Heart left ventricle (tissue), 16 donors: ENCODE results near the gene HRH2. TPM values are rescaled to one million over a fixed set of nuclear protein-coding genes. Genes with fewer than 3 reads are reported as not detected.

Source experiments
- ATAC-seq, 4 donors: fragments of 200-7000 bp; cut with Tn5 transposase; one replicate each; pipeline ENCODE4 v1.9.1; 2020 to 2022; ENCODE audit warnings: moderate library complexity in 4 of 4, mild to moderate bottlenecking in 3 of 4, moderate number of reproducible peaks in 1 of 4
- DNase-seq, 5 donors: peaks; one replicate each; pipeline ENCODE4 v3.0.0-alpha.2; 2020
- H3K27ac ChIP-seq, 12 donors: fragments of 200-600 bp; sonication (generic) in 4 of 12; one replicate each; pipeline versions ENCODE4 v1.5.0 to v1.8.0; 2016 to 2022; ENCODE audit warnings: mild to moderate bottlenecking in 2 of 12
- H3K27me3 ChIP-seq, 9 donors: fragments of 200-600 bp; sonication (generic) in 2 of 9; one replicate each; pipeline versions ENCODE4 v1.5.1 to v1.8.0; 2016 to 2022; ENCODE audit warnings: mild to moderate bottlenecking in 3 of 9
- H3K36me3 ChIP-seq, 9 donors: fragments of 200-600 bp; sonication (generic) in 2 of 9; one replicate each; pipeline versions ENCODE4 v1.5.0 to v1.8.0; 2018 to 2022; ENCODE audit warnings: mild to moderate bottlenecking in 2 of 9
- H3K4me1 ChIP-seq, 12 donors: fragments of 200-600 bp; sonication (generic) in 4 of 12; one replicate each; pipeline versions ENCODE4 v1.5.0 to v1.8.0; 2016 to 2022; ENCODE audit warnings: mild to moderate bottlenecking in 3 of 12
- H3K4me3 ChIP-seq, 12 donors: fragments of 200-600 bp; sonication (generic) in 4 of 12; one replicate each; pipeline versions ENCODE4 v1.5.0 to v1.8.0; 2017 to 2022; ENCODE audit warnings: mild to moderate bottlenecking in 9 of 12, moderate library complexity in 4 of 12
- H3K9me3 ChIP-seq, 12 donors: fragments of 200-600 bp; sonication (generic) in 4 of 12; one replicate each; pipeline versions ENCODE4 v1.5.0 to v1.8.0; 2016 to 2022; ENCODE audit warnings: mild to moderate bottlenecking in 1 of 12
- POLR2A ChIP-seq, 2 donors: fragments of 450-650 bp; IDR thresholded peaks; one replicate each; pipeline ENCODE4 v1.6.1; 2017; ENCODE audit warnings: antibody characterized with exemption in 2 of 2, mild to moderate bottlenecking in 2 of 2, moderate library complexity in 2 of 2
- WGBS, 4 donors: extraction: QIAGEN DNeasy Blood & Tissue Kit in 2 of 4; methylation state at CpG; one replicate each; pipeline versions ENCODE4 v1.1.5 to v1.1.7; 2013 to 2018; 5-methylcytosine and 5-hydroxymethylcytosine counted together
- intact Hi-C, 10 donors: fragments of 100-400 bp; cut with DNase I; formaldehyde crosslinking; loops; one replicate each; pipeline versions ENCODE4 v1.11.1 to v1.14.2; 2022
- polyA plus RNA-seq, 2 donors: library from polyadenylated mRNA; stranded (reverse); fragments of 200-250 nt; gene quantifications; one replicate each; pipeline ENCODE4 v1.2.3, GENCODE V29; 2013
- total RNA-seq, 9 donors: library from RNA; depleted of rRNA in 2 of 9; stranded (reverse); fragments of >200 nt in 2 of 9; fragmentation: NEBNext Ultra II Directional in 3 of 9; extraction: Animal tissue kit (Norgen Biotek cat#: 25700) in 3 of 9; gene quantifications; one replicate each; pipeline versions ENCODE4 v1.1.0 to v1.2.4, GENCODE V29; 2016 to 2023
- TF ChIP-seq, protein P1 (sequence below), 12 donors: fragments of 200-600 bp; sonication (generic) in 4 of 12; IDR thresholded peaks; one replicate each; pipeline versions ENCODE4 v1.5.0 to v1.8.0; 2018 to 2022; ENCODE audit warnings: antibody characterized with exemption in 12 of 12, mild to moderate bottlenecking in 5 of 12
- donor health status: ischemic (EF 13 %, LVEDD 7.1; RV severe dilation, severe dysfunction).
- donor health status: healthy with polysubstance abuse.
- donor health status: DM: no; HTN: yes; CAD: no.
- donor health status: DM: no; HTN: no; CAD: no.
- donor health status: ischemic (EF 25% LVEDD 6.9; RV normal size, moderate dysfunction).
- donor health status: ischemic (EF 25% LVEDD 5.7; RV mildly dilated, moderate dysfunction).
- donor health status: healthy.
- donor health status: DM: yes; HTN: yes; CAD: no.
- donor health status: ischemic (EF 35%, LVEDD 5.7; RV mildly dilated, moderate dysfunction).
- donor health status: nonischemic (EF 11% LVEDD 7.7; RV severe dilation, severe dysfunction).
- donor health status: DM: yes; HTN: yes; CAD: no.
- donor health status: PGD.
- donor health status: ischemic (EF 29% LVEDD 5.4; RV normal size, mild dysfunction).
- donor health status: nonischemic (EF 23%, LVEDD 6.1; RV moderate dilation, normal function).

Gene HRH2
- total and polyA plus RNA-seq, 11 donors, result 26.0 to 66.0 (median 35.8) TPM

DNA sequence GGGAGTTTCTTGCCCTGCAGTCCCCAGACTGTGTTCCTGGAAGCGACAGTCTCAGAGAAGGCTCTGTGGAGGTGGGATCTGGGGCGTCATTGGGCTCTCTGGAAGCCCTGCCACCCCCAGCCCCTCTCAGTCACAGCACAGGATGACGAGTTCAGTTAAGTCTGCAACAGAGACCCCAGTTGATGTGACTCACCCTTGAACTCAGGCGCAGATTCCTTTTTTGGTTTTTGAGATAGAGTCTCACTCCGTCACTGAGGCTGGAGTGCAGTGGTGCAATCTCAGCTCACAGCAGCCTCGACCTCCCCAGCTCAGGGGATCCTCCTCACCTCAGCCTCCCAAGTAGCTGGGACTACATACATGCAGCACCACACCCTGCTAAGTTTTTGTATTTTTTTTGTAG, 8.3 kb downstream of the HRH2 start:
- no peak for TF ChIP-seq POLR2A (IDR thresholded peaks at IDR 0.05)
- TF ChIP-seq, protein P1, sequence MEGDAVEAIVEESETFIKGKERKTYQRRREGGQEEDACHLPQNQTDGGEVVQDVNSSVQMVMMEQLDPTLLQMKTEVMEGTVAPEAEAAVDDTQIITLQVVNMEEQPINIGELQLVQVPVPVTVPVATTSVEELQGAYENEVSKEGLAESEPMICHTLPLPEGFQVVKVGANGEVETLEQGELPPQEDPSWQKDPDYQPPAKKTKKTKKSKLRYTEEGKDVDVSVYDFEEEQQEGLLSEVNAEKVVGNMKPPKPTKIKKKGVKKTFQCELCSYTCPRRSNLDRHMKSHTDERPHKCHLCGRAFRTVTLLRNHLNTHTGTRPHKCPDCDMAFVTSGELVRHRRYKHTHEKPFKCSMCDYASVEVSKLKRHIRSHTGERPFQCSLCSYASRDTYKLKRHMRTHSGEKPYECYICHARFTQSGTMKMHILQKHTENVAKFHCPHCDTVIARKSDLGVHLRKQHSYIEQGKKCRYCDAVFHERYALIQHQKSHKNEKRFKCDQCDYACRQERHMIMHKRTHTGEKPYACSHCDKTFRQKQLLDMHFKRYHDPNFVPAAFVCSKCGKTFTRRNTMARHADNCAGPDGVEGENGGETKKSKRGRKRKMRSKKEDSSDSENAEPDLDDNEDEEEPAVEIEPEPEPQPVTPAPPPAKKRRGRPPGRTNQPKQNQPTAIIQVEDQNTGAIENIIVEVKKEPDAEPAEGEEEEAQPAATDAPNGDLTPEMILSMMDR (IDR thresholded peaks at IDR 0.05), result no peak
- DNase-seq, result no peak
- ATAC-seq, result no peak
- Histone ChIP-seq H3K27ac (peak overlapping the region in 3 of 12 donors; percentile 24 to 83 (median 27)), H3K4me3 (no peak overlapping the region), H3K36me3 (no peaks in the 10 kb centered on the region), H3K4me1 (peaks cover 2 to 87% (median 40%) of the 10 kb centered on the region in 12 donors), H3K27me3 (no peaks in the 10 kb centered on the region), H3K9me3 (no peaks in the 10 kb centered on the region)
- 69 to 82% (median 71%) methylated on average over 5 to 6 of the region's 6 CpGs for WGBS, 4 donors
- intact Hi-C loops, result loop anchor here in 1 of 10 donors (10.0 kb wide), 1 partner anchor 49 kb away; no protein-coding TSS in a partner anchor

DNA sequence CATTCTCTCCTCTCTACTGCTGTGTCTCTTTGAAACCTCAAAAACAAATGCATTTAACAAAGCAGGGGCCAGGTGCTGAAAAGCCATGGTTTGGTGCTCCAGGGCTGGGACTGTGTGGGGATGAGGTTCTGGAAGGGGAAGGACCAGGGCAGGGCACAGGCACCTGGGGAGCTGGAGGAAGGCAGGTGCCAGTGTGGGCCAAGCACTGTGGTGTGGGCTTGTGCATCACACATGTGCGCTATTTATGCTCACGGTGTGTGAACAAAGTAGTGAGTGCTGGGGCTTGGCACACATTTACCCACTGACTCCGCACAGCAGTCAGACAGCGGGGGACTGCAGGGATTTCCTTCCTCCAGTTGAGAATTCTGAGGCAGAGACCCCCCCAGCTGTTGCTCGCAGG, 10.1 kb downstream of the HRH2 start:
- peak overlapping the region in 5 of 12 donors; percentile 20 to 68 (median 39) for H3K27ac ChIP-seq
- intact Hi-C loops, result loop anchor here in 1 of 10 donors (10.0 kb wide), 1 partner anchor 47 kb away; no protein-coding TSS in a partner anchor
- H3K9me3 ChIP-seq, result no peaks in the 10 kb centered on the region

DNA sequence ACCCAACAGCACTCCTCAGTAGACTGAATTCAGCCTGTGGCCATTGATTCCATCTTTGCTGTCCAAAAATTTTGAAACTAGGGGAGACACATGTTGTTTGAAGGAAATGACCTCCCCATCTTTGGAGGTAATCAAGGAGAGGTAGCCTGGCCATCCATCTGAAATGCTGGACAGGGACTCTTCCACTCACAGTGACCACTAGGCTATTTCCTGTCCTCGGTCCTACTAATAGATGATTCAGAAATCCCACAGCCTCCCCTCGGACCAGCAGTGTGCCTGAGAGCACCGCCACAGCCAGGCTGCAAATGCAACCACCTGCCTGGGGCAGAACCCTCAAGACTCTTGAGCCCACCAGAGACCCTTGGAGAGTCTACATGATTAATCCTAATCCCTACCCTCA, 12.5 kb downstream of the HRH2 start:
- no peak for DNase-seq
- intact Hi-C loops, result no loop called here
- TF ChIP-seq, protein P1 (IDR thresholded peaks at IDR 0.05), result no peak
- no peak for TF ChIP-seq POLR2A (IDR thresholded peaks at IDR 0.05)
- Histone ChIP-seq H3K27ac (peak overlapping the region in 9 of 12 donors; percentile 26 to 68 (median 51)), H3K4me3 (no peak overlapping the region), H3K4me1 (peaks cover 2 to 97% (median 29%) of the 10 kb centered on the region in 12 donors), H3K9me3 (no peaks in the 10 kb centered on the region), H3K36me3 (no peaks in the 10 kb centered on the region), H3K27me3 (no peaks in the 10 kb centered on the region)
- ATAC-seq, result no peak
- WGBS, 4 donors, result 64 to 76% (median 73%) methylated on average over 3 of the region's 3 CpGs

More for the DNA sequence above, 10.1 kb downstream of the HRH2 start:
- Histone ChIP-seq H3K27me3 (no peaks in the 10 kb centered on the region), H3K4me1 (peaks cover 2 to 96% (median 40%) of the 10 kb centered on the region in 12 donors), H3K36me3 (no peaks in the 10 kb centered on the region), H3K4me3 (no peak overlapping the region)
- TF ChIP-seq, protein P1 (IDR thresholded peaks at IDR 0.05), result no peak
- TF ChIP-seq POLR2A (IDR thresholded peaks at IDR 0.05), result no peak
- WGBS, 4 donors, result 54 to 69% (median 60%) methylated on average over 5 of the region's 5 CpGs
- no peak for DNase-seq
- no peak for ATAC-seq

DNA sequence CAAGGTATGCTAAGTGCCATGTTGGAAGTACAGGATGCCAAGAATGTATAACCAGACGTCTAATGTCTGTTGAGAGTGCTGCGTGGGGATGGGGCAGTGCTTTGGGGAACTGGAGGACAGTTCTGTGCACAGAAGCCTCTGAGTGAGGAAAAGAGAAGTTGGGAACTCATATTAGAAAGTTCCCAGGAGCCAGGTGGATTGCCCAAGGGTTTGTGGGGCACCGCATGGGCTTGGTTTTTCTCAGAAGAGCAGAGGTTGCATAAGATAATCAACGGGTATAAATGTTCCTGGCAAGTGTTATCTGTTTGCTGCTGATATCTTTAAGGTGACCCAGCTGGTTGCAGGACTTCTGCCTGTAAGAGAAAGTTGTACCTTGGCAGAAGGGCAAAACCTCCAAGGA, 13.1 kb downstream of the HRH2 start:
- DNase-seq (no peak), ATAC-seq (peak in 3 of 4 donors; percentile 8 to 43 (median 21))
- Histone ChIP-seq H3K4me3 (no peak overlapping the region), H3K9me3 (no peaks in the 10 kb centered on the region), H3K4me1 (peaks cover 2 to 98% (median 24%) of the 10 kb centered on the region in 12 donors), H3K27ac (peak overlapping the region in 10 of 12 donors; percentile 15 to 62 (median 49)), H3K36me3 (no peaks in the 10 kb centered on the region), H3K27me3 (no peaks in the 10 kb centered on the region)
- TF ChIP-seq POLR2A (IDR thresholded peaks at IDR 0.05), result no peak
- TF ChIP-seq, protein P1 (IDR thresholded peaks at IDR 0.05), result no peak
- 11 to 23% (median 19%) methylated on average over 4 of the region's 4 CpGs for WGBS, 4 donors
- intact Hi-C loops, result no loop called here
